ENCODE results near the gene RASGEF1B. TPM values are rescaled to one million over a fixed set of nuclear protein-coding genes. Genes with fewer than 3 reads are reported as not detected.

RASGEF1B gene
- total and polyA plus RNA-seq, 9 of the 15 experiments (the other 6 are each of a cell fraction or from before 2014, with no cell fraction given), result 0.04 to 0.57 (median 0.22) TPM

- no peak for TF ChIP-seq RB1 (IDR thresholded peaks at IDR 0.05; ENCODE audit: low read depth)
- TF ChIP-seq, protein P1, sequence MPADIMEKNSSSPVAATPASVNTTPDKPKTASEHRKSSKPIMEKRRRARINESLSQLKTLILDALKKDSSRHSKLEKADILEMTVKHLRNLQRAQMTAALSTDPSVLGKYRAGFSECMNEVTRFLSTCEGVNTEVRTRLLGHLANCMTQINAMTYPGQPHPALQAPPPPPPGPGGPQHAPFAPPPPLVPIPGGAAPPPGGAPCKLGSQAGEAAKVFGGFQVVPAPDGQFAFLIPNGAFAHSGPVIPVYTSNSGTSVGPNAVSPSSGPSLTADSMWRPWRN (IDR thresholded peaks at IDR 0.05; ENCODE audit: low read depth), result no peak
- TF ChIP-seq, protein P2, sequence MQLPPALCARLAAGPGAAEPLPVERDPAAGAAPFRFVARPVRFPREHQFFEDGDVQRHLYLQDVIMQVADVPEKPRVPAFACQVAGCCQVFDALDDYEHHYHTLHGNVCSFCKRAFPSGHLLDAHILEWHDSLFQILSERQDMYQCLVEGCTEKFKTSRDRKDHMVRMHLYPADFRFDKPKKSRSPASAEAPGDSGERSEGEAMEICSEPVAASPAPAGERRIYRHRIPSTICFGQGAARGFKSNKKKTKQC (CRISPR knock-in tag; IDR thresholded peaks at IDR 0.05), result no peak
- no peak for TF ChIP-seq TEAD1 (CRISPR knock-in tag; IDR thresholded peaks at IDR 0.05)
- TF ChIP-seq, protein P3, sequence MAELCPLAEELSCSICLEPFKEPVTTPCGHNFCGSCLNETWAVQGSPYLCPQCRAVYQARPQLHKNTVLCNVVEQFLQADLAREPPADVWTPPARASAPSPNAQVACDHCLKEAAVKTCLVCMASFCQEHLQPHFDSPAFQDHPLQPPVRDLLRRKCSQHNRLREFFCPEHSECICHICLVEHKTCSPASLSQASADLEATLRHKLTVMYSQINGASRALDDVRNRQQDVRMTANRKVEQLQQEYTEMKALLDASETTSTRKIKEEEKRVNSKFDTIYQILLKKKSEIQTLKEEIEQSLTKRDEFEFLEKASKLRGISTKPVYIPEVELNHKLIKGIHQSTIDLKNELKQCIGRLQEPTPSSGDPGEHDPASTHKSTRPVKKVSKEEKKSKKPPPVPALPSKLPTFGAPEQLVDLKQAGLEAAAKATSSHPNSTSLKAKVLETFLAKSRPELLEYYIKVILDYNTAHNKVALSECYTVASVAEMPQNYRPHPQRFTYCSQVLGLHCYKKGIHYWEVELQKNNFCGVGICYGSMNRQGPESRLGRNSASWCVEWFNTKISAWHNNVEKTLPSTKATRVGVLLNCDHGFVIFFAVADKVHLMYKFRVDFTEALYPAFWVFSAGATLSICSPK (IDR thresholded peaks at IDR 0.05; ENCODE audit: borderline replicate concordance), result no peak
- TF ChIP-seq HMGXB4 (CRISPR knock-in tag; IDR thresholded peaks at IDR 0.05), result no peak
- no peak for TF ChIP-seq HDGF (IDR thresholded peaks at IDR 0.05)
- no peak for TF ChIP-seq SMARCA4 (IDR thresholded peaks at IDR 0.05)
- intact Hi-C loops (cut with micrococcal nuclease), result loop anchor here (1.0 to 2.0 kb wide), 2 partner anchors 63 to 514 kb away; no protein-coding TSS in a partner anchor
- no peak for ATAC-seq
These were observed 67.0 kb downstream of the RASGEF1B start for GRCh38 chr4:81404741-81405140.

More at GRCh38 chr4:81404741-81405140, 67.0 kb downstream of the RASGEF1B start:
- no peaks in the 10 kb centered on the region for H3K9me3 ChIP-seq (replicated peaks; ENCODE audit: control insufficient read depth, insufficient read depth, low read depth, low read length)
- no peak overlapping the region for H3K27ac ChIP-seq (ENCODE audit: extremely low read depth, low read depth, low read length)
- H3K36me3 ChIP-seq (ENCODE audit: control insufficient read depth, insufficient read depth, low read length), result no peaks in the 10 kb centered on the region
- no peak overlapping the region for H3K4me2 ChIP-seq (ENCODE audit: insufficient read depth, low read length)
- no TSS peak for BruUV-seq (replicated peaks)
- H3K9me1 ChIP-seq (ENCODE audit: control insufficient read depth, insufficient read depth, low read length), result no peaks in the 10 kb centered on the region
- DNase-seq (ENCODE audit: extremely low read depth in 1 of 4, low spot score in 3 of 4), result no peak
- H3K4me3 ChIP-seq, result no peak overlapping the region
- no peak overlapping the region for H2AFZ ChIP-seq (ENCODE audit: low read depth, low read length)
- H3K27me3 ChIP-seq (ENCODE audit: control insufficient read depth in 2 of 2, insufficient read depth in 2 of 2, low read length in 2 of 2), result peaks cover 5 to 9% of the 10 kb centered on the region in 2 experiments; a peak in 4 of 5 replicates
- no peak overlapping the region for H3K9ac ChIP-seq (ENCODE audit: insufficient read depth in 1 of 2, low read depth in 2 of 2, low read length in 2 of 2)
- in situ Hi-C loops (cut with MboI), result loop anchor here (5.0 to 10.0 kb wide), 2 partner anchors 510 to 798 kb away; no protein-coding TSS in a partner anchor
- CTCF ChIA-PET (ENCODE audit: low intra/inter-chr PET ratio), result interaction anchor here (0.8 to 2.3 kb wide), 6 partner anchors 64 to 956 kb away, joined by 3 to 31 read pairs (median 6); no protein-coding TSS in a partner anchor
- no peaks in the 10 kb centered on the region for H3K79me2 ChIP-seq (ENCODE audit: control insufficient read depth, insufficient read depth, low read length)
- FAIRE-seq, result no peak
- no peaks in the 10 kb centered on the region for H4K20me1 ChIP-seq (replicated peaks; ENCODE audit: control insufficient read depth, insufficient read depth, low read length)
- POLR2A ChIA-PET, result no interaction called here
- peaks cover 0 to 9% of the 10 kb centered on the region in 2 experiments; a peak in 3 of 5 replicates for H3K4me1 ChIP-seq (replicated peaks in 1 of 2; ENCODE audit: control insufficient read depth in 2 of 2, insufficient read depth in 2 of 2, low read length in 2 of 2)
- WGBS (ENCODE audit: insufficient coverage, low coverage, missing lambda C conversion rate), result 1% methylated on average over 6 of the region's 6 CpGs

All from K562 (cell line).